HG03571 (cell line): ENCODE measurements around the gene ALG10.
A peak's percentile ranks its signal among the peaks of the same experiment; 100 is the strongest.
"Not testable (repeated sequence)": the region's sequence is repeated elsewhere in the genome, so short reads cannot be mapped to it uniquely, and the experiment has no call there.

Source experiments
- ATAC-seq: cut with Tn5 transposase; IDR thresholded peaks from one replicate; pipeline ENCODE4 v1.9.1; 2021; ENCODE audit not compliant: unreplicated experiment

Gene ALG10

GRCh38 chr12:34022079-34022830, at the start of gene ALG10:
TSS of gene ALG10 (plus strand) at chr12:34022496. CDS start at chr12:34022600, 104 bp downstream.
- peak; percentile 100 for ATAC-seq

- ATAC-seq: not testable (repeated sequence)
These were observed 49.4 kb upstream of the ALG10 start for GRCh38 chr12:33972884-33973283.

DNA sequence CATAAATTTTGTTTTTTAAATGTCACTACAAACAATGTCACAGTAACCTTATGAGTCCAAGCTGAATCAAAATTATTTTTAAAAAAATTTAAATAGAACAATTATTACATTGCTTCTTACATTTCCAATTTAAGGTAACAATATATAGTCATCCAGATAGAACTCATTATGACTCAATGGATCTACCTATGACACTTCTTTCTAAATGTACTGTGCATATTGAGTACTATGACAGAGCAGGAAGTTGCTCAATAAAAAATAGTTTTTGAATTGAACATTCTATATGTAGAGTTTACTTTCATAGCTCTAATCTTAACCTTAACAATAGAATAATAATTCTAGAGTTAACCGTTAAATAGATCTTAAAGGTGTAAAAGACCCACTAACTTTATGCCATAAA, 44.4 kb upstream of the ALG10 start:
- no peak for ATAC-seq

DNA sequence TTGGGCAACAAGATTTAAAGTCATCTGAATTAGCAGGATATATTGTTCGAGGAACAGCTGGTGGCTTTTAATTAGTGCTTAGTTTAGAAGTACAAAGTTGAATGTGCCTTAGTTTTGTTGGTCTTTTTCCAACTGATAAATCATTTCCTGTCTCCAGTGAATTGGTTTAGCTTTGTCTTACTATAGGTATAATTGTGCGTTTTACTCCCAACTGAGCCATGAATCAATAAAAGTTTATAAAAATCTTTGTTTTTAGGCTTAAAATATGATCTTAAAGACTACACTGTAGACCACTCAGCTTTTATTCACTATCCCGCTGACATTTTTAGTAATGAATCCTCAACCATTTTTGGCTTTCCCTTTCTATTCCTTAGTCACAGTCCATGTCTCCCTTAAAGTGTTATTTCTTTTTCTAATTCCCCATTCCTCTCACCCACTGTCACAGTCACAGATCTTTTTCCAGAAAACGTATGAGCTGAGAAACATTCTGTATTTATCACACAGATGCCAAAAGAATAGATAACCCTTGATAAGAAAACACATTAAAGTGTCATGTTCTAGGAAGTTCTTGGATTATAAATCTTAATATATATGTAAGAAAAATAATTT, 34.0 kb upstream of the ALG10 start:
- ATAC-seq: no peak

GRCh38 chr12:33988913-33989312, 33.4 kb upstream of the ALG10 start:
- no peak for ATAC-seq

GRCh38 chr12:33994857-33995808, 27.2 kb upstream of the ALG10 start:
- ATAC-seq: no peak

- ATAC-seq: not testable (repeated sequence)
These were observed 13.5 kb upstream of the ALG10 start for GRCh38 chr12:34008835-34009234.

- ATAC-seq: no peak
These were observed 5.9 kb upstream of the ALG10 start for GRCh38 chr12:34016361-34016760.

- no peak for ATAC-seq
These were observed 1.2 kb upstream of the ALG10 start for GRCh38 chr12:34021071-34021470.

GRCh38 chr12:34027661-34028060, 5.4 kb downstream of the ALG10 start:
- ATAC-seq: not testable (repeated sequence)

- ATAC-seq: no peak
These were observed 8.3 kb downstream of the ALG10 start for GRCh38 chr12:34030591-34030990.

DNA sequence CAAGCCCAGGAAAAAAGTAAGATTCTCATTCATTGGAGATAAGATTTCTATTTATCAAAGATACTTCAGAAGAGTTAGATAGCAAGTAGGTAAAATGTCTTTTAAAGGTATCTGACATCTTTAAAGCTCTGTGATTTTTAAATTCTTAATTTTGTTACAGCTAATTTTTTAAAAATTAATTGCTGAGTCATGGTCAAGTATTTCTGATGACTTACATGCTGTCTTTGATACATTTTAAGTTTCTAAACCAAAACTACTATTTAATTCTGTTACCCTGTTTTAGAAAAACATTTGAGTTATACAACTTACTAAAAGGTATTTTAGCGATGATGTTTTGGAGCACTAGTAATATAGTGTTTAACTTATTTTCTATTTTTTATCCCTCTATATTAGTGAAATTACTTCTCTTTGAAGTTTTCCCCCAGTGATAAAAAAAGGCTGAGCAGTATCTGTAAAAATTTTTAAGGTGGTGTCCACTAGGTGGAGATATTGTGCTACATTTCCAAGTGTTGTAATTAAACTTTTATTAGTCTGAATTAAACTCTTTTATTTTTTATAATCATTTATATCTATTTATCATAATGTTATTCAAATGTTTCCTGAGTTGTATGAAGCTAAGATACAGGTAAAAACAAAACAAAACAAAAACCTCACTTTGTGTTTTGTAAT, 11.5 kb downstream of the ALG10 start:
- no peak for ATAC-seq

GRCh38 chr12:34038357-34038756, 16.1 kb downstream of the ALG10 start:
- ATAC-seq: not testable (repeated sequence)

DNA sequence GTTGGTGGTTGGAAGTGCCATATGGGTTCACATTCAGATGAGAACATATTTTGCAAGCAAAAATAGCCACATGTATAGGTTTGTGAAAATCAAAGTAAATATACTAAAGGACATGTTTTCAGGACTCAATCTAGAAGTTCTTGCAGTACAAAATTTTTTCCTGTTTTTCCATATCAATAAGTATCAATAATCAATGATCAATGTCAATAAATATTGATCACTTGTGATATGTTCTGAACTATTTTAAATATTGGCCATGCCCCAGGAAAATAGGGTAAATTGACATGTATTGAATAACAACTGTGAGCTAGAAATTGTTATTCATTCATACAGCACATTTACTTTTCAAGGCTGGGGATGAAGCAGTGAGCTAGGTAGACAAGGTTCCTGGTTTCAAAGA, 24.3 kb downstream of the ALG10 start:
- ATAC-seq: no peak

GRCh38 chr12:34047855-34048254, 25.6 kb downstream of the ALG10 start:
- ATAC-seq: not testable (repeated sequence)

- ATAC-seq: no peak
These were observed 26.4 kb downstream of the ALG10 start for GRCh38 chr12:34048714-34049113.

DNA sequence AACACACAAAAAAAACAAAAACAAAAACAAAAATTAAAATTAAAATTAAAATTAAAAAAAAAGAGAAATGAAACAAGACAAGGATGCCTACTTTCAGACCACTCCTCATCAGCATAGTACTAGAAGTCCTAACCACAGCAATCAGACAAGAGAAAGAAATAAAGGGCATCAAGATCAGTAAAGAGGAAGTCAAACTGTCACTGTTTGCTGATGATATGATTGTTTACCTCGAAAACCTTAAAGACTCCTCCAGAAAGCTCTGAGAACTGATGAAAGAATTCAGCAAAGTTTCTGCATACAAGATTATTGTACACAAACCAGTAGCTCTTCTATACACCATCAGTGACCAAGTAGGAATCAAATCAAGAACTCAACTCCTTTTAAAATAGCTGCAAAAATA, 29.2 kb downstream of the ALG10 start:
- no peak for ATAC-seq

DNA sequence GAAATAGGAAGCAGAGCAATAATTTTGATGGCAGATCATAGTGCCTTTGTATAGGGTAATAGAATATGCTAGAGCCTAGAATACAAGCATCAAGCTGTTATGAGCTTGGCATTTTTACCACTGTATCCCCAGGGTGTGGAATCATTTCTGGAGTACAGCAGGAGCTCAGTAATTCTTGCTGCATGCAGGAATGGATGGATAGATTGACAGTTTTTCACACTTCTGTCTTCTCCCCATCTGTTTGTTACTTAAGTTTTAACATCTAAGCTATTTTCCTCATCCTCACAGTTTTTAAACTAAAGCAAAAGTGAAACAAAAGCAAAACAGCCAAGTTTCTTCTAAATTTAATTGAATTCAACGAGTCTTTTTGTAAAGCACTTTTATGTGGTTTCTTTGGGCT, 32.6 kb downstream of the ALG10 start:
- no peak for ATAC-seq
